Muscle of arm (tissue), 12 donors: ENCODE data around the gene UBB. TPM values are rescaled to one million over a fixed set of nuclear protein-coding genes. Genes with fewer than 3 reads are reported as not detected.

ENCODE experiments used
- DNase-seq: peaks from one replicate; pipeline ENCODE4 v3.0.0-alpha.2; 2013
- polyA plus RNA-seq, 12 donors: library from polyadenylated mRNA; unstranded; fragments of 120-200 nt; gene quantifications; one replicate each; pipeline ENCODE4 v1.2.1, GENCODE V29; 2013; ENCODE audit not compliant: insufficient read length in 12 of 12

UBB gene
- polyA plus RNA-seq, 12 donors: 498 to 1,726 (median 1,473) TPM; not detected in 1

GRCh38 chr17:16415031-16415924, 34.4 kb downstream of the UBB start, which contains the start of gene TRPV2:
Gene TRPV2, plus strand, starts transcription at chr17:16415571. Its CDS starts 2,098 bp downstream, at chr17:16417669.
- no peak for DNase-seq

GRCh38 chr17:16417399-16417798, 36.5 kb downstream of the UBB start:
- DNase-seq: no peak

GRCh38 chr17:16417896-16418684, 37.2 kb downstream of the UBB start:
- no peak for DNase-seq

DNA sequence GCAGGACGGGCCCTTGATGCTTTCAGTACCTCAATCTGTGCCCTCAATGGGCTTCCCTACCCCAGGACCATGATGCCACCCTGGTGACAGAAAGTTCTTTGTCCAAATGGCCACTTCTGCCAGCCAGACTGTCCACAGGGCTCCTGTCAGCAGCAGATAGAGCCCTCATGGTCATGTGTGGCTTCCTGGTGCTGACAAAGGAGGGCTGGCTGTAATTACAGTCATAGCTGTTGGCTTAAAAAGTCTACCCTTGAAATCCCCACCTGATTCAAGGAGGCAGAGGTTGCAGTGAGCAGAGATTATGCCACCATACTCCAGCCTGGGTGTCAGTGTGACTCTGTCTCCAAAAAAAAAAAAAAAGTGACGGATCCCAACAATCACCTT, 37.8 kb downstream of the UBB start:
- DNase-seq: no peak

- no peak for DNase-seq
Observed at GRCh38 chr17:16419074-16419928, 38.4 kb downstream of the UBB start.

DNA sequence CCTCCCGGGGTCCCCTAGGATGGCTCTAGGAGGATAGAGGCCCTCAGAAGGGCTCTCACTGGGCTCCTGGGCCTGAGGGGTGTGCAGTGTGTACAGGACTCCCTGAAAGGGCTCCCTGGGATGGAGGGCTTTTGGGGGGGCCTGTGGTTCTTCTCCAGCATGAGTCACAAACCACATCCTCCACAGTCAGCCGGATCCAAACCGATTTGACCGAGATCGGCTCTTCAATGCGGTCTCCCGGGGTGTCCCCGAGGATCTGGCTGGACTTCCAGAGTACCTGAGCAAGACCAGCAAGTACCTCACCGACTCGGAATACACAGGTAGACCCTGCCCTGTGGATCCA, 39.0 kb downstream of the UBB start:
- DNase-seq: no peak

DNA sequence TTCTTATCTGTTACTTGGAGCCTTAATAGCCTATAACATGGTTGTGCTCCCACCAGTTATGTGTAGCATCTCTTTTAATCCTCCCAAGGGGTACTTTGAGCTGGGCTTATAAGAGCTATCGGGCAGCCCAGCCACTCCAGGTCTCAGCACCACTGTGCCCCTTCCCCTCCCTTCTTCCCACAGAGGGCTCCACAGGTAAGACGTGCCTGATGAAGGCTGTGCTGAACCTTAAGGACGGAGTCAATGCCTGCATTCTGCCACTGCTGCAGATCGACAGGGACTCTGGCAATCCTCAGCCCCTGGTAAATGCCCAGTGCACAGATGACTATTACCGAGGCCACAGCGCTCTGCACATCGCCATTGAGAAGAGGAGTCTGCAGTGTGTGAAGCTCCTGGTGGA, 41.5 kb downstream of the UBB start:
- no peak for DNase-seq

DNA sequence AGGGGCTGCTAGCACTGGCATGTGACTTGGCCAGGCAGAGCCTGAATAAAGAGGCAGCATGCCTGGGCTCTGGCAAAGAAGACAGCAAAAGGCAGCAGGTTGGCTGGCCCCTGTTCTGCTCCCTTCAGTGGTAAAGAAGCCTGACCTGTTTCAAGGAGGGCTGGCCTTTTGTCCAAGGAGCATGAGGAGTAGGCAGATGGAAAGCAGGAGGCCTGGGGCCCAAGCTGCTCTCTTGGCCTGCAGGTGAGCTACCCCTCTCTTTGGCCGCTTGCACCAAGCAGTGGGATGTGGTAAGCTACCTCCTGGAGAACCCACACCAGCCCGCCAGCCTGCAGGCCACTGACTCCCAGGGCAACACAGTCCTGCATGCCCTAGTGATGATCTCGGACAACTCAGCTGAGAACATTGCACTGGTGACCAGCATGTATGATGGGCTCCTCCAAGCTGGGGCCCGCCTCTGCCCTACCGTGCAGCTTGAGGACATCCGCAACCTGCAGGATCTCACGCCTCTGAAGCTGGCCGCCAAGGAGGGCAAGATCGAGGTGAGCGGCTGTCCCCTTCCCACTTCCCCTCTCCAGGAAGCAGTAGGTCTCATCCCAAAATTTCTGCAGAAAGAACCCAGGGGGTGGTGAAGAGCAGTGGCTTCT, 42.5 kb downstream of the UBB start:
- DNase-seq: no peak

DNA sequence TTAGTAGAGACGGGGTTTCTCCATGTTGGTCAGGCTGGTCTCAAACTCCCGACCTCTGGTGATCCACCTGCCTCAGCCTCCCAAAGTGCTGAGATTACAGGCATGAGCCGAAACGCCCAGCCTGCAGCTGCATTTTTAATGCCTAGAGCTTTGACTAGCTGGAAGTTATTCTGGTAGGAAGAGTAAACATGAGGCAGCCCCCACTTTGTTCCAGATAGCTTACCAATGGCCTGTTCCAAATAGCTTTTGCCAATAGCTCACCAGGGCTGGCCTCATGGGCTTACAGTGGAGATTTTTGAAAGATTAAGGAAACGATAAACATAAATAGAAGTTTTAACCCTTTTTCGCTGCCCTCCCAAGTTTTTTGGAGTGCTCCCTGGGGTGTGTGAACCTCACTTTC, 44.3 kb downstream of the UBB start:
- DNase-seq: no peak

- no peak for DNase-seq
Observed at GRCh38 chr17:16425698-16426659, 45.1 kb downstream of the UBB start.

DNA sequence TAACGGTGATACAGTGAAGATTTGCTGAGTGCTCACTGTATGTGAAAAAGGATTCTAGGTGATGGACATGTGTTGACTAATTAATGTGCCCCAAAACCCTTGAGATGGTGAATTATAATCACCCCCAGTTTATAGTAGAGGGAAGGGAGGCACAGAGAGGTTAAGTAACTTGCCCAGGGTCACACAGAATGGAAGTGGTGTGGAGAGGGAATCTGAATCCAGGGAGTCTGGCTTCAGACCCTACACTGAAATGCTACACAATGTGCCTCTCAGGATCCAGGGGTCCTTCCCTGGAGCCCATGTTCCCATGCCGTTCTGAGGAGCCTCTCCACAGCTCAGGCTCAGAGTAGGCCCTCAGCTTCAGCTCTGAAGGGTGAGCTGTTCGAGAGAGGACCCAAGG, 46.1 kb downstream of the UBB start:
- no peak for DNase-seq

DNA sequence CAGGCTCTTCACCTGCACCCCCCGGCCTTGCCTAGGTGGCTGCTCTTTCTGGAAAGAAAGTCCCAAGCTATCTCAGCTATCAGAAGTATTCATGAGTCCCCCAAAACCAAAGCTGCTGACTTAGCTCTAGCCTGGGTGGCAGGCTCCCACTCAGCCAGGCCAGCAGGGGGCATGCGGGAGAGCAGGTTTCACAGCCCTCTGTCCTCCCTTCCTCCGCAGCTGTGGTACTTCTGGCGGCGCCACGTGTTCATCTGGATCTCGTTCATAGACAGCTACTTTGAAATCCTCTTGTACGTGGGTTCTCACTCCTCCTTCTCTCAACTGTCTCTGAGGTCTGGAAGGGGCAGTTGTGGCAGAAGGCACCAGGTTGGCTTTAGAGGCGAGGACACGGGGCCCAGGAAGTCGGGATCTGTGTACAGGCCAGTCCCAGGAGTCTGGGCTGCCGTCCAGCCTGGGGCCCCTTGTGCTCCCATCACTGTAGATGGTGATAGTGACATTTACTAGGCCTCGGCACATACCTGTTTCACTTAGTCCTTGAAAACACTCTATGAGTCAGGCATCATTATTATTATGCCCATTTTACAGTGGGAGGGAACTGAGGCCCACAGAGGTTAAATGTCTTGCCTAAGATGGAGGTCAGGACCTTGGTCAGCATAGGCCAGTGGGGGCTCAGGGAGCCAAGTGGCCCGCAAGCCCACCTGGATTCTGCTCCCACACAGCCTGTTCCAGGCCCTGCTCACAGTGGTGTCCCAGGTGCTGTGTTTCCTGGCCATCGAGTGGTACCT, 47.4 kb downstream of the UBB start:
- DNase-seq: peak; percentile 43

DNA sequence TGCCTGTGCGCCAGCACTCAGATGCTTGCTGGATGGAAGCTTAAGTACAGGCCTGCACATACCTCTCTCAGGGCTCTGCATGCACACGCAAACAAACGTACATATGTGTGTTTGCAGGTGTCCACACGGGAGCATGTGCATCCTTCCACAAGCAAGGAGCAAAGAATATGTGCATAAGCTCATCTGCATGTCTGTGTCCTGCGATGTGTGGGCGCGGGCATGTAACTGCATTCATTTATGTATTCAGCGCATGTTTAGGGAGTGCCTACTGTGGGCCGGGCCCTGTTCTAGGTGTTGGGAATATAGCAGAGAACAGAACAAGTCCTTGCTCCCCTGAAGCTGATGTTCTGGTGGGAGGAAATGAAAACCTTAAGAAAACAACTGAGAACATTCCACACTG, 48.2 kb downstream of the UBB start:
- no peak for DNase-seq

DNA sequence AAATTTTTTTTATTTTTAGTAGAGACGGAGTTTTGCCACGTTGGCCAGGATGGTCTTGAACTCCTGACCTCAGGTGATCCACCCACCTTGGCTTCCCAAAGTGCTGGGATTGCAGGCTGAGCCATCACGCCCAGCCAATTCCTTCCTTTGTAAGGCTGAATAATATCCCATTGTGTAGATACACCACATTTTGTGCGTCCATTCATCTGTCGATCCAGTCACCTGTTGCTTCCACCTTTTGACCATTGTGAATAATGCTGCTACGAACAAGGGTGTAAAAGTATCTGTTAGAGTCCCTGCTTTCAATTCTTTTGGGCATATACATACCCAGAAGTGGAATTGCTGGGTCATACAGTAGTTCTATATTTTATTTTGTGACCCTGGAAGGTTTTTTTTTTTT, 49.8 kb downstream of the UBB start:
- DNase-seq: no peak

DNA sequence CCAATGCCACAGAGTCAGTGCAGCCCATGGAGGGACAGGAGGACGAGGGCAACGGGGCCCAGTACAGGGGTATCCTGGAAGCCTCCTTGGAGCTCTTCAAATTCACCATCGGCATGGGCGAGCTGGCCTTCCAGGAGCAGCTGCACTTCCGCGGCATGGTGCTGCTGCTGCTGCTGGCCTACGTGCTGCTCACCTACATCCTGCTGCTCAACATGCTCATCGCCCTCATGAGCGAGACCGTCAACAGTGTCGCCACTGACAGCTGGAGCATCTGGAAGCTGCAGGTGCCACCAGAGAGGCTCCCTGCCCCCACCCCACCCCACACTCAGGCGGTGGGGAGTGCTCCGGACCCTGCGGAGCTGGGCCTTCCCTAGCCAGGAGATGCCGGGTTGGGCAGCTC, 51.1 kb downstream of the UBB start:
- DNase-seq: no peak
